K562 (cell line): ENCODE results near the gene VANGL1. TPM values are rescaled to one million over a fixed set of nuclear protein-coding genes. Genes with fewer than 3 reads are reported as not detected.

Experiments
- ATAC-seq: fragments of 200-7000 bp; cut with Tn5 transposase; 3 replicates; pipeline ENCODE4 v1.9.1; 2020; ENCODE audit warnings: moderate library complexity
- BruUV-seq: library from RNA; stranded (reverse); fragments of 400-500 nt; replicated peaks from 2 replicates; lab custom pipeline; 2021; lab: Mats Ljungman, UMichigan
- CTCF ChIA-PET: fragments of 300-600 bp; formaldehyde crosslinking; extraction: SDS; loops from one replicate; lab custom pipeline; 2021; ENCODE audit warnings: low intra/inter-chr PET ratio; lab: Yijun Ruan, JAX
- POLR2A ChIA-PET: fragments of 300-600, 350-650 bp; sonication (Branson Sonifier 250); formaldehyde crosslinking; extraction: SDS; loops from one replicate; lab custom pipeline; 2021; ENCODE audit warnings: antibody characterized with exemption, inconsistent platforms; lab: Yijun Ruan, JAX
- DNase-seq, 4 experiments: peaks; one replicate each; pipeline versions ENCODE4 v3.0.0 to v3.0.0-alpha.2; 2011 to 2018; ENCODE audit warnings: low spot score in 3 of 4, mixed read lengths in 3 of 4; ENCODE audit errors: extremely low read depth in 1 of 4
- FAIRE-seq: peaks from 2 replicates; lab custom pipeline; 2011; peaks lifted over from hg19 to GRCh38; lab: Jason Lieb, UNC
- H2AFZ ChIP-seq: 2 replicates; pipeline ENCODE4 v1.6.0; 2011; ENCODE audit warnings: low read depth, low read length, control low read depth, inconsistent platforms
- H3K27ac ChIP-seq: fragments of 200-600 bp; 3 replicates; pipeline ENCODE4 v1.8.0; 2011; ENCODE audit warnings: low read depth, mild to moderate bottlenecking, control low read depth, inconsistent platforms, low read length, moderate library complexity, mixed read lengths; ENCODE audit errors: extremely low read depth
- H3K27me3 ChIP-seq, 2 experiments: fragments of 300-600 bp in 1 of 2; 2 replicates in 1 of 2; 3 replicates in 1 of 2; pipeline versions ENCODE4 v1.6.0 to v1.8.0; 2011; ENCODE audit warnings: inconsistent platforms in 2 of 2, low read length in 2 of 2, mild to moderate bottlenecking in 1 of 2, mixed read lengths in 1 of 2, moderate library complexity in 1 of 2; ENCODE audit not compliant: control insufficient read depth in 2 of 2, insufficient read depth in 2 of 2
- H3K36me3 ChIP-seq: fragments of 300-600 bp; 3 replicates; pipeline ENCODE4 v1.8.0; 2011; ENCODE audit warnings: mild to moderate bottlenecking, low read length, inconsistent platforms; ENCODE audit not compliant: control insufficient read depth, insufficient read depth
- H3K4me1 ChIP-seq, 2 experiments: fragments of 200-600 bp in 1 of 2; replicated peaks in 1 of 2; 2 replicates in 1 of 2; 3 replicates in 1 of 2; pipeline versions ENCODE4 v1.5.1 to v1.8.0; 2011; ENCODE audit warnings: inconsistent platforms in 2 of 2, low read length in 2 of 2, mild to moderate bottlenecking in 1 of 2, mixed read lengths in 1 of 2, moderate library complexity in 1 of 2; ENCODE audit not compliant: control insufficient read depth in 2 of 2, insufficient read depth in 2 of 2
- H3K4me2 ChIP-seq: 2 replicates; pipeline ENCODE4 v1.6.1; 2011; ENCODE audit warnings: low read length, control low read depth, inconsistent platforms, mixed read lengths; ENCODE audit not compliant: insufficient read depth
- H3K4me3 ChIP-seq: fragments of 200-600 bp; sonication (generic), shearing (Covaris generic); 2 replicates; pipeline ENCODE4 v1.5.1; 2016; ENCODE audit warnings: control low read depth, inconsistent platforms
- H3K79me2 ChIP-seq: fragments of 200-600 bp; 3 replicates; pipeline ENCODE4 v1.8.0; 2011; ENCODE audit warnings: low read length, inconsistent platforms; ENCODE audit not compliant: control insufficient read depth, insufficient read depth
- H3K9ac ChIP-seq, 2 experiments: 2 replicates each; pipeline versions ENCODE4 v1.6.0 to v1.6.1; 2011; ENCODE audit warnings: low read depth in 2 of 2, low read length in 2 of 2, control low read depth in 1 of 2, inconsistent platforms in 1 of 2, mild to moderate bottlenecking in 1 of 2, mixed read lengths in 1 of 2; ENCODE audit not compliant: insufficient read depth in 1 of 2
- H3K9me1 ChIP-seq: one replicate; pipeline ENCODE4 v1.6.0; 2011; ENCODE audit warnings: inconsistent platforms, mild to moderate bottlenecking, low read length, moderate library complexity; ENCODE audit not compliant: control insufficient read depth, insufficient read depth
- H3K9me3 ChIP-seq: replicated peaks from 2 replicates; pipeline ENCODE4 v1.5.1; 2011; ENCODE audit warnings: low read depth, low read length, inconsistent platforms; ENCODE audit not compliant: control insufficient read depth, insufficient read depth
- H4K20me1 ChIP-seq: replicated peaks from 2 replicates; pipeline ENCODE4 v1.6.1; 2011; ENCODE audit warnings: low read length, inconsistent platforms, mixed read lengths; ENCODE audit not compliant: control insufficient read depth, insufficient read depth
- HDAC6 ChIP-seq: IDR thresholded peaks from 2 replicates; pipeline ENCODE4 v1.6.1; 2012; ENCODE audit warnings: low read depth, mild to moderate bottlenecking, control low read depth, inconsistent platforms, low read length, moderate library complexity
- RFX1 ChIP-seq: fragments of 450-650 bp; IDR thresholded peaks from 2 replicates; pipeline ENCODE4 v1.6.1; 2016; ENCODE audit warnings: mild to moderate bottlenecking, moderate library complexity
- RFX7 ChIP-seq: fragments of 250-450 bp; sonication (Bioruptor Pico); IDR thresholded peaks from 2 replicates; pipeline ENCODE4 v1.5.1; 2021; ENCODE audit warnings: mild to moderate bottlenecking
- YY1 ChIP-seq, 3 experiments: IDR thresholded peaks; 2 replicates each; pipeline ENCODE4 v1.6.1; 2011; ENCODE audit warnings: low read length in 2 of 3, mild to moderate bottlenecking in 2 of 3, moderate library complexity in 2 of 3, borderline replicate concordance in 1 of 3, control low read depth in 1 of 3, low read depth in 1 of 3; ENCODE audit not compliant: insufficient read depth in 3 of 3, insufficient replicate concordance in 2 of 3, control insufficient read depth in 1 of 3, insufficient read length in 1 of 3; ENCODE audit errors: extremely low read depth in 1 of 3
- ZNF175 ChIP-seq: fragments of 200-800 bp; sonication (Bioruptor generic); IDR thresholded peaks from 2 replicates; pipeline ENCODE4 v1.6.1; 2016; ENCODE audit warnings: low read depth, mild to moderate bottlenecking, missing genetic modification characterization, missing compliant biosample characterization
- ZNF384 ChIP-seq: IDR thresholded peaks from 2 replicates; pipeline ENCODE4 v1.6.1; 2012; ENCODE audit warnings: low read depth, low read length, improper control_type of control experiment
- ZNF518B ChIP-seq: fragments of 250-450 bp; sonication (Bioruptor Pico); IDR thresholded peaks from 2 replicates; pipeline ENCODE4 v1.5.0; 2021; ENCODE audit warnings: mild to moderate bottlenecking, moderate library complexity
- WGBS: fragments of 100-300 bp; shearing (Covaris generic); methylation state at CpG from one replicate; pipeline ENCODE4 v1.1.6; 2016; ENCODE audit warnings: low coverage, mixed read lengths; ENCODE audit not compliant: insufficient coverage; ENCODE audit errors: missing lambda C conversion rate; 5-methylcytosine and 5-hydroxymethylcytosine counted together
- in situ Hi-C: fragments of 300-500 bp; cut with MboI; formaldehyde crosslinking; loops from 4 replicates; pipeline ENCODE4 v1.15.0; 2018; ENCODE audit warnings: inconsistent platforms, mixed read lengths
- intact Hi-C: fragments of 100-400 bp; cut with micrococcal nuclease; formaldehyde crosslinking; loops from 2 replicates; pipeline ENCODE4 v1.14.2; 2022
- polyA plus RNA-seq, 8 experiments: library from polyadenylated mRNA; depleted of rRNA in 4 of 8; stranded (reverse) in 5 of 8; unstranded in 3 of 8; fragments of >200 nt; fragmentation: Nextera tagmentation in 2 of 8; fragmentation: Illumina TruSeq in 1 of 8; extraction: Ambion mirVana in 2 of 8; extraction: Trizol in 1 of 8; gene quantifications; 2 replicates each; pipeline versions ENCODE4 v1.2.1 to v1.2.3, GENCODE V29; 2011 to 2014; ENCODE audit warnings: inconsistent platforms in 1 of 8, missing spikeins in 1 of 8
- total RNA-seq, 7 experiments: library from RNA; depleted of rRNA in 6 of 7; stranded (reverse); fragments of >200 nt in 6 of 7; fragmentation: Illumina TruSeq in 2 of 7; extraction: Trizol in 2 of 7; gene quantifications; 2 replicates each; pipeline versions ENCODE4 v1.2.1 to v1.2.3, GENCODE V29; 2011 to 2021; ENCODE audit warnings: low replicate concordance in 1 of 7

VANGL1 gene
- total and polyA plus RNA-seq, 9 of the 15 experiments (the other 6 are each of a cell fraction or from before 2014, with no cell fraction given): 0.90 to 12.8 (median 9.6) TPM

- Histone ChIP-seq H4K20me1 (no peaks in the 10 kb centered on the region), H3K79me2 (no peaks in the 10 kb centered on the region), H3K4me1 (no peaks in the 10 kb centered on the region), H2AFZ (no peak overlapping the region), H3K9me3 (0 out of 2 replicates have a peak, but pooled peaks cover 1% of the 10 kb centered on the region), H3K9me1 (no peaks in the 10 kb centered on the region), H3K36me3 (no peaks in the 10 kb centered on the region), H3K4me2 (no peak overlapping the region), H3K27me3 (peaks cover 0 to 9% of the 10 kb centered on the region in 2 experiments; a peak in 4 of 5 replicates), H3K27ac (no peak overlapping the region), H3K4me3 (no peak overlapping the region), H3K9ac (no peak overlapping the region)
- no peak for TF ChIP-seq YY1 (IDR thresholded peaks at IDR 0.05; ENCODE audit: borderline replicate concordance in 1 of 3, control insufficient read depth in 1 of 3, extremely low read depth in 1 of 3, insufficient read depth in 3 of 3, insufficient read length in 1 of 3, insufficient replicate concordance in 2 of 3, low read depth in 1 of 3, low read length in 2 of 3)
- TF ChIP-seq RFX7: no peak
- TF ChIP-seq ZNF518B (CRISPR knock-in tag): no peak
- peak; percentile 19; the same call in 1 of the 2 replicates for TF ChIP-seq RFX1
- TF ChIP-seq HDAC6: no peak
- no peak for TF ChIP-seq ZNF384
- no peak for TF ChIP-seq ZNF175 (CRISPR knock-in tag)
- no TSS peak for BruUV-seq
- ATAC-seq: no peak
- CTCF ChIA-PET: no interaction called here
- no peak for FAIRE-seq
- 1% methylated on average over 4 of the region's 4 CpGs for WGBS
- DNase-seq: no peak
- POLR2A ChIA-PET: interaction anchor here (0.9 kb wide), 1 partner anchor 12 kb away, joined by 3 read pairs; no protein-coding TSS in a partner anchor
- in situ Hi-C loops: no loop called here
- intact Hi-C loops: no loop called here
These were observed 9.3 kb upstream of the VANGL1 start for GRCh38 chr1:115632251-115633026.
